K562 (cell line): ENCODE results near the gene PLA2R1. TPM values are rescaled to one million over a fixed set of nuclear protein-coding genes. Genes with fewer than 3 reads are reported as not detected.

ENCODE experiments used
- ATAC-seq: fragments of 200-7000 bp; cut with Tn5 transposase; 3 replicates; pipeline ENCODE4 v1.9.1; 2020; ENCODE audit warnings: moderate library complexity
- BruUV-seq: library from RNA; stranded (reverse); fragments of 400-500 nt; replicated peaks from 2 replicates; lab custom pipeline; 2021; lab: Mats Ljungman, UMichigan
- CTCF ChIA-PET: fragments of 300-600 bp; formaldehyde crosslinking; extraction: SDS; loops from one replicate; lab custom pipeline; 2021; ENCODE audit warnings: low intra/inter-chr PET ratio; lab: Yijun Ruan, JAX
- POLR2A ChIA-PET: fragments of 300-600, 350-650 bp; sonication (Branson Sonifier 250); formaldehyde crosslinking; extraction: SDS; loops from one replicate; lab custom pipeline; 2021; ENCODE audit warnings: antibody characterized with exemption, inconsistent platforms; lab: Yijun Ruan, JAX
- DNase-seq, 4 experiments: peaks; one replicate each; pipeline versions ENCODE4 v3.0.0 to v3.0.0-alpha.2; 2011 to 2018; ENCODE audit warnings: low spot score in 3 of 4, mixed read lengths in 3 of 4; ENCODE audit errors: extremely low read depth in 1 of 4
- FAIRE-seq: peaks from 2 replicates; lab custom pipeline; 2011; peaks lifted over from hg19 to GRCh38; lab: Jason Lieb, UNC
- H2AFZ ChIP-seq: 2 replicates; pipeline ENCODE4 v1.6.0; 2011; ENCODE audit warnings: low read depth, low read length, control low read depth, inconsistent platforms
- H3K27ac ChIP-seq: fragments of 200-600 bp; 3 replicates; pipeline ENCODE4 v1.8.0; 2011; ENCODE audit warnings: low read depth, mild to moderate bottlenecking, control low read depth, inconsistent platforms, low read length, moderate library complexity, mixed read lengths; ENCODE audit errors: extremely low read depth
- H3K27me3 ChIP-seq, 2 experiments: fragments of 300-600 bp in 1 of 2; 2 replicates in 1 of 2; 3 replicates in 1 of 2; pipeline versions ENCODE4 v1.6.0 to v1.8.0; 2011; ENCODE audit warnings: inconsistent platforms in 2 of 2, low read length in 2 of 2, mild to moderate bottlenecking in 1 of 2, mixed read lengths in 1 of 2, moderate library complexity in 1 of 2; ENCODE audit not compliant: control insufficient read depth in 2 of 2, insufficient read depth in 2 of 2
- H3K36me3 ChIP-seq: fragments of 300-600 bp; 3 replicates; pipeline ENCODE4 v1.8.0; 2011; ENCODE audit warnings: mild to moderate bottlenecking, low read length, inconsistent platforms; ENCODE audit not compliant: control insufficient read depth, insufficient read depth
- H3K4me1 ChIP-seq, 2 experiments: fragments of 200-600 bp in 1 of 2; replicated peaks in 1 of 2; 2 replicates in 1 of 2; 3 replicates in 1 of 2; pipeline versions ENCODE4 v1.5.1 to v1.8.0; 2011; ENCODE audit warnings: inconsistent platforms in 2 of 2, low read length in 2 of 2, mild to moderate bottlenecking in 1 of 2, mixed read lengths in 1 of 2, moderate library complexity in 1 of 2; ENCODE audit not compliant: control insufficient read depth in 2 of 2, insufficient read depth in 2 of 2
- H3K4me2 ChIP-seq: 2 replicates; pipeline ENCODE4 v1.6.1; 2011; ENCODE audit warnings: low read length, control low read depth, inconsistent platforms, mixed read lengths; ENCODE audit not compliant: insufficient read depth
- H3K4me3 ChIP-seq: fragments of 200-600 bp; sonication (generic), shearing (Covaris generic); 2 replicates; pipeline ENCODE4 v1.5.1; 2016; ENCODE audit warnings: control low read depth, inconsistent platforms
- H3K79me2 ChIP-seq: fragments of 200-600 bp; 3 replicates; pipeline ENCODE4 v1.8.0; 2011; ENCODE audit warnings: low read length, inconsistent platforms; ENCODE audit not compliant: control insufficient read depth, insufficient read depth
- H3K9ac ChIP-seq, 2 experiments: 2 replicates each; pipeline versions ENCODE4 v1.6.0 to v1.6.1; 2011; ENCODE audit warnings: low read depth in 2 of 2, low read length in 2 of 2, control low read depth in 1 of 2, inconsistent platforms in 1 of 2, mild to moderate bottlenecking in 1 of 2, mixed read lengths in 1 of 2; ENCODE audit not compliant: insufficient read depth in 1 of 2
- H3K9me1 ChIP-seq: one replicate; pipeline ENCODE4 v1.6.0; 2011; ENCODE audit warnings: inconsistent platforms, mild to moderate bottlenecking, low read length, moderate library complexity; ENCODE audit not compliant: control insufficient read depth, insufficient read depth
- H3K9me3 ChIP-seq: replicated peaks from 2 replicates; pipeline ENCODE4 v1.5.1; 2011; ENCODE audit warnings: low read depth, low read length, inconsistent platforms; ENCODE audit not compliant: control insufficient read depth, insufficient read depth
- H4K20me1 ChIP-seq: replicated peaks from 2 replicates; pipeline ENCODE4 v1.6.1; 2011; ENCODE audit warnings: low read length, inconsistent platforms, mixed read lengths; ENCODE audit not compliant: control insufficient read depth, insufficient read depth
- ESRRB ChIP-seq: fragments of 250-450 bp; sonication (Bioruptor Pico); IDR thresholded peaks from 2 replicates; pipeline ENCODE4 v1.5.0; 2020; ENCODE audit warnings: mild to moderate bottlenecking, moderate library complexity, borderline replicate concordance
- SOX6 ChIP-seq: fragments of 450-650 bp; IDR thresholded peaks from 2 replicates; pipeline ENCODE4 v1.6.1; 2014; ENCODE audit warnings: mild to moderate bottlenecking
- WGBS: fragments of 100-300 bp; shearing (Covaris generic); methylation state at CpG from one replicate; pipeline ENCODE4 v1.1.6; 2016; ENCODE audit warnings: low coverage, mixed read lengths; ENCODE audit not compliant: insufficient coverage; ENCODE audit errors: missing lambda C conversion rate; 5-methylcytosine and 5-hydroxymethylcytosine counted together
- in situ Hi-C: fragments of 300-500 bp; cut with MboI; formaldehyde crosslinking; loops from 4 replicates; pipeline ENCODE4 v1.15.0; 2018; ENCODE audit warnings: inconsistent platforms, mixed read lengths
- intact Hi-C: fragments of 100-400 bp; cut with micrococcal nuclease; formaldehyde crosslinking; loops from 2 replicates; pipeline ENCODE4 v1.14.2; 2022
- polyA plus RNA-seq, 8 experiments: library from polyadenylated mRNA; depleted of rRNA in 4 of 8; stranded (reverse) in 5 of 8; unstranded in 3 of 8; fragments of >200 nt; fragmentation: Nextera tagmentation in 2 of 8; fragmentation: Illumina TruSeq in 1 of 8; extraction: Ambion mirVana in 2 of 8; extraction: Trizol in 1 of 8; gene quantifications; 2 replicates each; pipeline versions ENCODE4 v1.2.1 to v1.2.3, GENCODE V29; 2011 to 2014; ENCODE audit warnings: inconsistent platforms in 1 of 8, missing spikeins in 1 of 8
- total RNA-seq, 7 experiments: library from RNA; depleted of rRNA in 6 of 7; stranded (reverse); fragments of >200 nt in 6 of 7; fragmentation: Illumina TruSeq in 2 of 7; extraction: Trizol in 2 of 7; gene quantifications; 2 replicates each; pipeline versions ENCODE4 v1.2.1 to v1.2.3, GENCODE V29; 2011 to 2021; ENCODE audit warnings: low replicate concordance in 1 of 7
- TF ChIP-seq, protein P1 (sequence below): fragments of 450-650 bp; IDR thresholded peaks from 2 replicates; pipeline ENCODE4 v1.6.1; 2016
- TF ChIP-seq, protein P2 (sequence below): sonication (generic); formaldehyde crosslinking; IDR thresholded peaks from 2 replicates; pipeline ENCODE4 v1.8.0; 2022; ENCODE audit warnings: missing genetic modification reagents, mild to moderate bottlenecking, borderline replicate concordance

The PLA2R1 gene
- total and polyA plus RNA-seq, 9 of the 15 experiments (the other 6 are each of a cell fraction or from before 2014, with no cell fraction given), result not detected

DNA sequence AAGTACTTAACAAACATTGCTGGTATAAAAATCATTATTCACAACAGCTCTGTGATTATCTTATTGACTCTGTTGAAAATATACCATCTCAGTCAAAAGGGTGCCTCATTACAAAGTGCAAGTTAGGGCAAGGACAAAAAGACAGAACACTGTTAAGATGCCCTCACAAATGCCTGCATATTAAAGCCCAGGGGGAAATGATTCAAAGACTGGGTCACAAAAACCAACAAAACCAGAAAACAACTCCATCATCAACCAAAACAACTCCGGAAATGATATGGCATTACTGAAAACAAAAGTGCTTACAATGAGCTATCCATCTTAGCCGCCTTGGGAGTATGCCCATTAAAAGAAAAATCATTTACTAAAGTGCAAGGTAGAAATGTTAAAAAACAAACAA lies 9.9 kb downstream of the PLA2R1 start:
- CTCF ChIA-PET, result no interaction called here
- FAIRE-seq (no peak), ATAC-seq (no peak), DNase-seq (no peak)
- intact Hi-C loops, result no loop called here
- Histone ChIP-seq H2AFZ (no peak overlapping the region), H3K9me3 (no peaks in the 10 kb centered on the region), H3K9ac (no peak overlapping the region), H3K27me3 (no peaks in the 10 kb centered on the region), H3K36me3 (no peaks in the 10 kb centered on the region), H3K4me1 (no peaks in the 10 kb centered on the region), H3K4me3 (no peak overlapping the region), H3K27ac (no peak overlapping the region), H3K79me2 (no peaks in the 10 kb centered on the region), H3K9me1 (no peaks in the 10 kb centered on the region), H4K20me1 (no peaks in the 10 kb centered on the region), H3K4me2 (no peak overlapping the region)
- POLR2A ChIA-PET, result interaction anchor here (0.6 to 1.7 kb wide), 4 partner anchors 10 to 1471 kb away, joined by 3 to 6 read pairs (median 3); partner anchors contain the start of gene PLA2R1
- BruUV-seq, result no TSS peak
- 2% methylated on average over 2 of the region's 2 CpGs for WGBS
- TF ChIP-seq SOX6, result no peak
- TF ChIP-seq, protein P1, sequence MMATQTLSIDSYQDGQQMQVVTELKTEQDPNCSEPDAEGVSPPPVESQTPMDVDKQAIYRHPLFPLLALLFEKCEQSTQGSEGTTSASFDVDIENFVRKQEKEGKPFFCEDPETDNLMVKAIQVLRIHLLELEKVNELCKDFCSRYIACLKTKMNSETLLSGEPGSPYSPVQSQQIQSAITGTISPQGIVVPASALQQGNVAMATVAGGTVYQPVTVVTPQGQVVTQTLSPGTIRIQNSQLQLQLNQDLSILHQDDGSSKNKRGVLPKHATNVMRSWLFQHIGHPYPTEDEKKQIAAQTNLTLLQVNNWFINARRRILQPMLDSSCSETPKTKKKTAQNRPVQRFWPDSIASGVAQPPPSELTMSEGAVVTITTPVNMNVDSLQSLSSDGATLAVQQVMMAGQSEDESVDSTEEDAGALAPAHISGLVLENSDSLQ, result no peak
- TF ChIP-seq ESRRB, result no peak
- TF ChIP-seq, protein P2, sequence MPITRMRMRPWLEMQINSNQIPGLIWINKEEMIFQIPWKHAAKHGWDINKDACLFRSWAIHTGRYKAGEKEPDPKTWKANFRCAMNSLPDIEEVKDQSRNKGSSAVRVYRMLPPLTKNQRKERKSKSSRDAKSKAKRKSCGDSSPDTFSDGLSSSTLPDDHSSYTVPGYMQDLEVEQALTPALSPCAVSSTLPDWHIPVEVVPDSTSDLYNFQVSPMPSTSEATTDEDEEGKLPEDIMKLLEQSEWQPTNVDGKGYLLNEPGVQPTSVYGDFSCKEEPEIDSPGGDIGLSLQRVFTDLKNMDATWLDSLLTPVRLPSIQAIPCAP (CRISPR knock-in tag), result no peak
- in situ Hi-C loops, result no loop called here
